Psoas muscle (tissue), 8 donors: ENCODE results near the gene OGA. TPM values are rescaled to one million over a fixed set of nuclear protein-coding genes. Genes with fewer than 3 reads are reported as not detected.

Experiments used
- ATAC-seq, 4 donors: fragments of 200-7000 bp; cut with Tn5 transposase; one replicate each; pipeline ENCODE4 v1.9.1; 2020; ENCODE audit warnings: moderate library complexity in 3 of 4, mild to moderate bottlenecking in 2 of 4
- DNase-seq, 2 donors: peaks; one replicate each; pipeline ENCODE4 v3.0.0-alpha.2; 2020
- H3K27ac ChIP-seq: fragments of 200-600 bp; one replicate; pipeline ENCODE4 v1.8.0; 2022
- H3K27me3 ChIP-seq, 3 donors: fragments of 200-600 bp in 1 of 3; one replicate each; pipeline versions ENCODE4 v1.6.1 to v1.8.0; 2013 to 2022; ENCODE audit warnings: low read length in 2 of 3, mild to moderate bottlenecking in 2 of 3, moderate library complexity in 1 of 3; ENCODE audit not compliant: insufficient read depth in 3 of 3
- H3K36me3 ChIP-seq, 2 donors: fragments of 200-600 bp in 1 of 2; one replicate each; pipeline versions ENCODE4 v1.6.1 to v1.8.0; 2013 to 2022; ENCODE audit warnings: low read depth in 1 of 2, mild to moderate bottlenecking in 1 of 2, moderate library complexity in 1 of 2; ENCODE audit not compliant: insufficient read depth in 1 of 2
- H3K4me1 ChIP-seq: fragments of 200-600 bp; one replicate; pipeline ENCODE4 v1.8.0; 2022
- H3K4me3 ChIP-seq: fragments of 200-600 bp; one replicate; pipeline ENCODE4 v1.8.0; 2022; ENCODE audit warnings: mild to moderate bottlenecking
- H3K9me3 ChIP-seq: fragments of 200-600 bp; one replicate; pipeline ENCODE4 v1.8.0; 2022
- CTCF ChIP-seq: fragments of 200-600 bp; IDR thresholded peaks from one replicate; pipeline ENCODE4 v1.8.0; 2022; ENCODE audit warnings: antibody characterized with exemption
- WGBS, 3 donors: extraction: QIAGEN DNeasy Blood & Tissue Kit; methylation state at CpG; one replicate each; pipeline versions ENCODE4 v1.1.6 to v1.1.7; 2013; 5-methylcytosine and 5-hydroxymethylcytosine counted together
- intact Hi-C, 2 donors: fragments of 100-400 bp; cut with DNase I; formaldehyde crosslinking; loops; one replicate each; pipeline versions ENCODE4 v1.11.0 to v1.14.2; 2022
- polyA plus RNA-seq, 3 donors: library from polyadenylated mRNA; stranded (reverse); fragments of 200-250 nt; gene quantifications; one replicate each; pipeline ENCODE4 v1.2.3, GENCODE V29; 2013
- total RNA-seq, 4 donors: library from RNA; stranded (reverse); fragmentation: NEBNext Ultra II Directional in 2 of 4; extraction: Animal tissue kit (Norgen Biotek cat#: 25700) in 2 of 4; gene quantifications; one replicate each; pipeline versions ENCODE4 v1.2.1 to v1.2.4, GENCODE V29; 2021 to 2023
- donor health status: healthy with polysubstance abuse.
- donor health status: DM: no; HTN: no; CAD: no; lungs with moderate emphysema.
- donor health status: Bipolar disorder and iron deficiency.
- donor health status: healthy.
- donor health status: DM: yes; HTN: yes; CAD: no.
- donor health status: DM: no; HTN: no; CAD: no.
- donor health status: DM: no; HTN: no; CAD: no.
- donor health status: DM: yes; HTN: yes; CAD: no.

OGA gene
- total and polyA plus RNA-seq, 7 donors, result 12.0 to 59.8 (median 56.2) TPM

GRCh38 chr10:101857802-101858476, 39.7 kb upstream of the OGA start:
- ATAC-seq, result no peak
- H3K27ac ChIP-seq, result no peak overlapping the region
- no peak overlapping the region for H3K4me3 ChIP-seq
- no peaks in the 10 kb centered on the region for H3K9me3 ChIP-seq
- TF ChIP-seq CTCF, result no peak
- 47 to 100% (median 93%) methylated on average over 1 of the region's 1 CpG for WGBS, 3 donors
- H3K36me3 ChIP-seq, result no peaks in the 10 kb centered on the region
- no peak for DNase-seq
- intact Hi-C loops, result no loop called here
- no peaks in the 10 kb centered on the region for H3K4me1 ChIP-seq
- H3K27me3 ChIP-seq, result no peaks in the 10 kb centered on the region

- no peak overlapping the region for H3K4me3 ChIP-seq
- H3K27me3 ChIP-seq, result no peaks in the 10 kb centered on the region
- no peak for DNase-seq
- intact Hi-C loops, result no loop called here
- H3K36me3 ChIP-seq, result peaks cover 0 to 5% of the 10 kb centered on the region in 2 donors
- H3K27ac ChIP-seq, result no peak overlapping the region
- no peak for ATAC-seq
- TF ChIP-seq CTCF, result no peak
- H3K4me1 ChIP-seq, result no peaks in the 10 kb centered on the region
- H3K9me3 ChIP-seq, result no peaks in the 10 kb centered on the region
Measured at GRCh38 chr10:101856626-101857025, 38.4 kb upstream of the OGA start.

GRCh38 chr10:101851411-101852116, 33.3 kb upstream of the OGA start:
- no peaks in the 10 kb centered on the region for H3K9me3 ChIP-seq
- intact Hi-C loops, result no loop called here
- DNase-seq (no peak), ATAC-seq (no peak)
- H3K27ac ChIP-seq, result no peak overlapping the region
- 46 to 71% (median 55%) methylated on average over 4 of the region's 4 CpGs for WGBS, 3 donors
- H3K27me3 ChIP-seq, result no peaks in the 10 kb centered on the region
- H3K4me1 ChIP-seq, result no peaks in the 10 kb centered on the region
- TF ChIP-seq CTCF, result no peak
- H3K4me3 ChIP-seq, result no peak overlapping the region
- peaks cover 0 to 40% of the 10 kb centered on the region in 2 donors for H3K36me3 ChIP-seq

- no peak for TF ChIP-seq CTCF
- H3K9me3 ChIP-seq, result no peaks in the 10 kb centered on the region
- no peaks in the 10 kb centered on the region for H3K27me3 ChIP-seq
- ATAC-seq, result no peak
- no peak overlapping the region for H3K27ac ChIP-seq
- intact Hi-C loops, result no loop called here
- 75 to 91% (median 87%) methylated on average over 3 of the region's 3 CpGs for WGBS, 3 donors
- no peaks in the 10 kb centered on the region for H3K4me1 ChIP-seq
- no peak for DNase-seq
- H3K36me3 ChIP-seq, result peaks cover 0 to 45% of the 10 kb centered on the region in 2 donors
- no peak overlapping the region for H3K4me3 ChIP-seq
Measured at GRCh38 chr10:101850749-101851148, 32.5 kb upstream of the OGA start.
